HepG2 (cell line): ENCODE measurements around the gene MT1M. TPM values are rescaled to one million over a fixed set of nuclear protein-coding genes. Genes with fewer than 3 reads are reported as not detected.

Experiments
- CHCHD3 ChIP-seq: sonication (generic); formaldehyde crosslinking; IDR thresholded peaks from 2 replicates; pipeline ENCODE4 v1.8.0; 2022; ENCODE audit warnings: mild to moderate bottlenecking, missing genetic modification reagents, moderate library complexity
- GPN1 ChIP-seq: sonication (generic); formaldehyde crosslinking; IDR thresholded peaks from 2 replicates; pipeline ENCODE4 v1.5.1; 2020; ENCODE audit warnings: missing genetic modification reagents, borderline replicate concordance
- GTF3A ChIP-seq: sonication (generic); formaldehyde crosslinking; conservative IDR thresholded peaks from 2 replicates; pipeline ENCODE4 v1.4.0; 2020; ENCODE audit warnings: mild to moderate bottlenecking, missing genetic modification reagents
- HDAC1 ChIP-seq: sonication (generic); formaldehyde crosslinking; IDR thresholded peaks from 2 replicates; pipeline ENCODE4 v1.5.1; 2020; ENCODE audit warnings: mild to moderate bottlenecking, missing genetic modification reagents
- MAZ ChIP-seq, 2 experiments: sonication (generic) in 1 of 2; formaldehyde crosslinking in 1 of 2; IDR thresholded peaks; 2 replicates each; pipeline versions ENCODE4 v1.5.0 to v1.6.1; 2012 to 2020; ENCODE audit warnings: low read depth in 2 of 2, mild to moderate bottlenecking in 2 of 2, borderline replicate concordance in 1 of 2, improper control_type of control experiment in 1 of 2, low read length in 1 of 2, missing genetic modification reagents in 1 of 2, moderate library complexity in 1 of 2
- MEIS2 ChIP-seq: sonication (generic); formaldehyde crosslinking; IDR thresholded peaks from 2 replicates; pipeline ENCODE4 v1.9.0; 2021; ENCODE audit warnings: mild to moderate bottlenecking, missing genetic modification reagents
- NR2F1 ChIP-seq, 2 experiments: fragments of 450-650 bp in 1 of 2; formaldehyde crosslinking in 1 of 2; IDR thresholded peaks; 2 replicates each; pipeline versions ENCODE4 v1.5.0 to v1.6.1; 2016 to 2020; ENCODE audit warnings: mild to moderate bottlenecking in 1 of 2, missing compliant biosample characterization in 1 of 2, missing genetic modification reagents in 1 of 2, moderate library complexity in 1 of 2
- SAP130 ChIP-seq: IDR thresholded peaks from 2 replicates; pipeline ENCODE4 v1.6.1; 2016; ENCODE audit warnings: low read depth
- TEAD3 ChIP-seq: optimal IDR thresholded peaks from 2 replicates; pipeline ENCODE3; 2016; ENCODE audit warnings: borderline replicate concordance
- ZBTB20 ChIP-seq: sonication (generic); formaldehyde crosslinking; IDR thresholded peaks from 2 replicates; pipeline ENCODE4 v1.8.1; 2023; ENCODE audit warnings: missing genetic modification reagents, low read depth, mild to moderate bottlenecking, borderline replicate concordance
- ZMYM4 ChIP-seq: sonication (generic); formaldehyde crosslinking; IDR thresholded peaks from 2 replicates; pipeline ENCODE4 v1.8.1; 2023; ENCODE audit warnings: mild to moderate bottlenecking, missing genetic modification reagents
- ZNF235 ChIP-seq: sonication (generic); formaldehyde crosslinking; IDR thresholded peaks from 2 replicates; pipeline ENCODE4 v1.8.1; 2023; ENCODE audit warnings: mild to moderate bottlenecking, missing genetic modification reagents, borderline replicate concordance
- ZNF335 ChIP-seq: sonication (generic); formaldehyde crosslinking; IDR thresholded peaks from 2 replicates; pipeline ENCODE4 v1.4.0; 2020; ENCODE audit warnings: missing genetic modification reagents
- ZNF33A ChIP-seq: sonication (generic); formaldehyde crosslinking; IDR thresholded peaks from 2 replicates; pipeline ENCODE4 v1.5.1; 2020; ENCODE audit warnings: missing genetic modification reagents, mild to moderate bottlenecking, moderate library complexity, borderline replicate concordance
- ZNF747 ChIP-seq: sonication (generic); formaldehyde crosslinking; IDR thresholded peaks from 2 replicates; pipeline ENCODE4 v1.8.1; 2023; ENCODE audit warnings: missing genetic modification reagents, mild to moderate bottlenecking, borderline replicate concordance
- ZSCAN22 ChIP-seq: sonication (generic); formaldehyde crosslinking; IDR thresholded peaks from 2 replicates; pipeline ENCODE4 v1.4.0; 2020; ENCODE audit warnings: mild to moderate bottlenecking, missing genetic modification reagents
- ZSCAN25 ChIP-seq: sonication (generic); formaldehyde crosslinking; IDR thresholded peaks from 2 replicates; pipeline ENCODE4 v1.8.0; 2022; ENCODE audit warnings: mild to moderate bottlenecking, missing genetic modification reagents
- ZUFSP ChIP-seq: sonication (generic); formaldehyde crosslinking; IDR thresholded peaks from 2 replicates; pipeline ENCODE4 v1.9.0; 2021; ENCODE audit warnings: missing genetic modification reagents, mild to moderate bottlenecking, borderline replicate concordance
- polyA plus RNA-seq, 8 experiments: library from polyadenylated mRNA; depleted of rRNA in 3 of 8; stranded (reverse) in 7 of 8; unstranded in 1 of 8; fragments of >200 nt; fragmentation: Illumina TruSeq in 4 of 8; extraction: Trizol in 4 of 8; gene quantifications; 2 replicates each; pipeline versions ENCODE4 v1.2.1 to v1.2.3, GENCODE V29; 2011 to 2016; ENCODE audit warnings: low read depth in 4 of 8, missing spikeins in 1 of 8, mixed read lengths in 1 of 8; ENCODE audit not compliant: insufficient read depth in 1 of 8
- total RNA-seq, 5 experiments: library from RNA; depleted of rRNA; stranded (reverse); fragments of >200 nt; fragmentation: Illumina TruSeq; extraction: Trizol; gene quantifications; 2 replicates each; pipeline ENCODE4 v1.2.3, GENCODE V29; 2016; ENCODE audit warnings: low read depth in 1 of 5
- TF ChIP-seq, protein P1 (sequence below): sonication (generic); formaldehyde crosslinking; conservative IDR thresholded peaks from 2 replicates; pipeline ENCODE4 v1.8.0; 2022; ENCODE audit warnings: mild to moderate bottlenecking, moderate library complexity, missing genetic modification reagents
- TF ChIP-seq, protein P2 (sequence below): sonication (generic); formaldehyde crosslinking; IDR thresholded peaks from 2 replicates; pipeline ENCODE4 v1.5.0; 2020; ENCODE audit warnings: mild to moderate bottlenecking, missing genetic modification reagents
- TF ChIP-seq, protein P3 (sequence below): sonication (generic); formaldehyde crosslinking; IDR thresholded peaks from 2 replicates; pipeline ENCODE4 v1.8.0; 2022; ENCODE audit warnings: missing genetic modification reagents, mild to moderate bottlenecking, borderline replicate concordance

The MT1M gene
- total and polyA plus RNA-seq, 2 of the 13 experiments (the other 11 are each of a cell fraction or from before 2014, with no cell fraction given), result 4.6 TPM; not detected in 1

DNA sequence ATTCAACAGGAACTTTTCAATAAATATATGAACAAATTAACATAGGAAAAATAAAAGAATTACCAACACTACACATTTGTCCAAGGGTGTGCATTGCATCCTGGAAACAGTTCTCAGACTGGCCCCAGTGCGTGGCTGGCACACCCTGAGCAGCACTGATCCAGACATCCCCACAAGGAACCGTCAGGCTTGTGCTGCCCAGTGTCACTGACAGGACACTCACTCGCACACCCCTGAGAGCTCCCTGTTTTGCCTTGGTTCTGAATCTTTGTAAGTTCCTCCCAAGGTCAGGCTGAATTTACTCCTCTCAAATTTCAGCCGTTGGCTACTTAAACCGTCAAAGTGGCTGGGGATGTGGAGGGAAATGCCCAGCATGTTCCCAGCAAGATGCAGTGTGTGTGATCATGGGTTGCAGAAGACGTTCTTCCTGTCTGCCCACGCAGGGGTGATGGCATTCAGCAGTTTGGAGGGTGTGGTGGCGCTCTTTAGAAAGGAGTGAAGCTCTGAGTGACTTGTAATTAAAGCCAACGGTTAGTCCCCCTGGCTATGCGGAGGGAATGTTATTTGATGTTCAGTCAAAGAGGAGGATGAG lies 22.3 kb upstream of the MT1M start (continued):
- TF ChIP-seq, protein P1, sequence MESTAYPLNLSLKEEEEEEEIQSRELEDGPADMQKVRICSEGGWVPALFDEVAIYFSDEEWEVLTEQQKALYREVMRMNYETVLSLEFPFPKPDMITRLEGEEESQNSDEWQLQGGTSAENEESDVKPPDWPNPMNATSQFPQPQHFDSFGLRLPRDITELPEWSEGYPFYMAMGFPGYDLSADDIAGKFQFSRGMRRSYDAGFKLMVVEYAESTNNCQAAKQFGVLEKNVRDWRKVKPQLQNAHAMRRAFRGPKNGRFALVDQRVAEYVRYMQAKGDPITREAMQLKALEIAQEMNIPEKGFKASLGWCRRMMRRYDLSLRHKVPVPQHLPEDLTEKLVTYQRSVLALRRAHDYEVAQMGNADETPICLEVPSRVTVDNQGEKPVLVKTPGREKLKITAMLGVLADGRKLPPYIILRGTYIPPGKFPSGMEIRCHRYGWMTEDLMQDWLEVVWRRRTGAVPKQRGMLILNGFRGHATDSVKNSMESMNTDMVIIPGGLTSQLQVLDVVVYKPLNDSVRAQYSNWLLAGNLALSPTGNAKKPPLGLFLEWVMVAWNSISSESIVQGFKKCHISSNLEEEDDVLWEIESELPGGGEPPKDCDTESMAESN (CRISPR knock-in tag), result 0 out of 2 replicates have a peak, but pooled peaks have one; percentile 46
- TF ChIP-seq ZUFSP (no peak), ZNF747 (CRISPR knock-in tag) (0 out of 2 replicates have a peak, but pooled peaks have one; percentile 20), MAZ (IDR thresholded peaks at IDR 0.05; ENCODE audit: borderline replicate concordance, low read depth, low read length) (0 out of 2 replicates have a peak, but pooled peaks have one; percentile 11), MAZ (CRISPR knock-in tag; IDR thresholded peaks at IDR 0.05; ENCODE audit: low read depth) (no peak), ZBTB20 (no peak), ZNF33A (CRISPR knock-in tag) (no peak), ZMYM4 (peak; percentile 26; the same call in 1 of the 2 replicates), GTF3A (CRISPR knock-in tag) (0 out of 2 replicates have a peak, but pooled peaks have one; percentile 65), ZSCAN22 (CRISPR knock-in tag) (0 out of 2 replicates have a peak, but pooled peaks have one; percentile 21), CHCHD3 (CRISPR knock-in tag) (0 out of 2 replicates have a peak, but pooled peaks have one; percentile 52), SAP130 (CRISPR knock-in tag) (peak; percentile 42), NR2F1 (CRISPR knock-in tag; IDR thresholded peaks at IDR 0.05) (no peak), ZNF235 (no peak), MEIS2 (CRISPR knock-in tag) (0 out of 2 replicates have a peak, but pooled peaks have one; percentile 41), ZNF335 (CRISPR knock-in tag) (0 out of 2 replicates have a peak, but pooled peaks have one; percentile 7), HDAC1 (CRISPR knock-in tag) (no peak), ZSCAN25 (CRISPR knock-in tag) (peak; percentile 65), TEAD3 (peak; percentile 9), GPN1 (no peak)
- TF ChIP-seq, protein P2, sequence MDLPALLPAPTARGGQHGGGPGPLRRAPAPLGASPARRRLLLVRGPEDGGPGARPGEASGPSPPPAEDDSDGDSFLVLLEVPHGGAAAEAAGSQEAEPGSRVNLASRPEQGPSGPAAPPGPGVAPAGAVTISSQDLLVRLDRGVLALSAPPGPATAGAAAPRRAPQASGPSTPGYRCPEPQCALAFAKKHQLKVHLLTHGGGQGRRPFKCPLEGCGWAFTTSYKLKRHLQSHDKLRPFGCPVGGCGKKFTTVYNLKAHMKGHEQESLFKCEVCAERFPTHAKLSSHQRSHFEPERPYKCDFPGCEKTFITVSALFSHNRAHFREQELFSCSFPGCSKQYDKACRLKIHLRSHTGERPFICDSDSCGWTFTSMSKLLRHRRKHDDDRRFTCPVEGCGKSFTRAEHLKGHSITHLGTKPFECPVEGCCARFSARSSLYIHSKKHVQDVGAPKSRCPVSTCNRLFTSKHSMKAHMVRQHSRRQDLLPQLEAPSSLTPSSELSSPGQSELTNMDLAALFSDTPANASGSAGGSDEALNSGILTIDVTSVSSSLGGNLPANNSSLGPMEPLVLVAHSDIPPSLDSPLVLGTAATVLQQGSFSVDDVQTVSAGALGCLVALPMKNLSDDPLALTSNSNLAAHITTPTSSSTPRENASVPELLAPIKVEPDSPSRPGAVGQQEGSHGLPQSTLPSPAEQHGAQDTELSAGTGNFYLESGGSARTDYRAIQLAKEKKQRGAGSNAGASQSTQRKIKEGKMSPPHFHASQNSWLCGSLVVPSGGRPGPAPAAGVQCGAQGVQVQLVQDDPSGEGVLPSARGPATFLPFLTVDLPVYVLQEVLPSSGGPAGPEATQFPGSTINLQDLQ (CRISPR knock-in tag), result no peak
- TF ChIP-seq, protein P3, sequence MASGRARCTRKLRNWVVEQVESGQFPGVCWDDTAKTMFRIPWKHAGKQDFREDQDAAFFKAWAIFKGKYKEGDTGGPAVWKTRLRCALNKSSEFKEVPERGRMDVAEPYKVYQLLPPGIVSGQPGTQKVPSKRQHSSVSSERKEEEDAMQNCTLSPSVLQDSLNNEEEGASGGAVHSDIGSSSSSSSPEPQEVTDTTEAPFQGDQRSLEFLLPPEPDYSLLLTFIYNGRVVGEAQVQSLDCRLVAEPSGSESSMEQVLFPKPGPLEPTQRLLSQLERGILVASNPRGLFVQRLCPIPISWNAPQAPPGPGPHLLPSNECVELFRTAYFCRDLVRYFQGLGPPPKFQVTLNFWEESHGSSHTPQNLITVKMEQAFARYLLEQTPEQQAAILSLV (CRISPR knock-in tag), result peak; percentile 64; the same call in 1 of the 2 replicates
